GM12872 (cell line): ENCODE data around the gene ALK.

Source experiments
- CTCF ChIP-seq: IDR thresholded peaks from 3 replicates; pipeline ENCODE4 v1.5.1; 2011; ENCODE audit warnings: low read depth, mild to moderate bottlenecking, low read length, moderate library complexity; ENCODE audit not compliant: insufficient read depth

The ALK gene

GRCh38 chr2:29482348-29482747 lies 439.0 kb downstream of the ALK start:
- TF ChIP-seq CTCF, result no peak

GRCh38 chr2:29481313-29481712 lies 440.1 kb downstream of the ALK start:
- no peak for TF ChIP-seq CTCF

GRCh38 chr2:29480426-29480825 lies 441.0 kb downstream of the ALK start:
- no peak for TF ChIP-seq CTCF

- TF ChIP-seq CTCF, result no peak
These were observed 442.0 kb downstream of the ALK start for GRCh38 chr2:29479401-29479800.

- no peak for TF ChIP-seq CTCF
These were observed 442.7 kb downstream of the ALK start for GRCh38 chr2:29478641-29479040.

GRCh38 chr2:29477186-29477585 lies 444.2 kb downstream of the ALK start:
- no peak for TF ChIP-seq CTCF

GRCh38 chr2:29475499-29475898 lies 445.9 kb downstream of the ALK start:
- TF ChIP-seq CTCF, result no peak

- no peak for TF ChIP-seq CTCF
These were observed 451.4 kb downstream of the ALK start for GRCh38 chr2:29469961-29470360.
